Esophagus squamous epithelium (tissue), 5 donors: ENCODE data around the gene SLC24A3. TPM values are rescaled to one million over a fixed set of nuclear protein-coding genes. Genes with fewer than 3 reads are reported as not detected.

ENCODE experiments used
- DNase-seq: peaks from one replicate; lab custom pipeline; 2025; lab: John Stamatoyannopoulos, UW
- H3K27ac ChIP-seq, 4 donors: fragments of 200-600 bp; sonication (generic); one replicate each; pipeline ENCODE4 v1.5.1; 2016 to 2019; ENCODE audit warnings: mild to moderate bottlenecking in 1 of 4
- H3K27me3 ChIP-seq, 4 donors: fragments of 200-600 bp; sonication (generic); 1 replicate in 3 of 4; 2 replicates in 1 of 4; pipeline versions ENCODE4 v1.5.1 to v1.6.0; 2017 to 2021; ENCODE audit warnings: antibody characterized with exemption in 1 of 4
- H3K36me3 ChIP-seq, 3 donors: fragments of 200-600 bp; sonication (generic); one replicate each; pipeline ENCODE4 v1.5.1; 2016 to 2019
- H3K4me1 ChIP-seq, 3 donors: fragments of 200-600 bp; sonication (generic); one replicate each; pipeline ENCODE4 v1.5.1; 2017 to 2019
- H3K4me3 ChIP-seq, 4 donors: fragments of 200-600 bp; sonication (generic); 1 replicate in 3 of 4; 2 replicates in 1 of 4; pipeline ENCODE4 v1.5.1; 2016 to 2019; ENCODE audit warnings: mild to moderate bottlenecking in 2 of 4, moderate library complexity in 1 of 4
- H3K9me3 ChIP-seq, 3 donors: fragments of 200-600 bp; sonication (generic); one replicate each; pipeline ENCODE4 v1.5.1; 2016 to 2019
- POLR2A ChIP-seq, 4 donors: fragments of 450-650 bp; IDR thresholded peaks; one replicate each; pipeline ENCODE4 v1.6.1; 2017; ENCODE audit warnings: antibody characterized with exemption in 4 of 4, mild to moderate bottlenecking in 4 of 4, moderate library complexity in 3 of 4
- WGBS, 2 donors: methylation state at CpG; one replicate each; pipeline ENCODE4 v1.1.5; 2018; 5-methylcytosine and 5-hydroxymethylcytosine counted together
- intact Hi-C: fragments of 100-400 bp; cut with DNase I; formaldehyde crosslinking; loops from one replicate; pipeline ENCODE4 v1.15.0; 2022
- total RNA-seq, 4 donors: library from RNA; depleted of rRNA; stranded (reverse); fragments of >200 nt; gene quantifications; one replicate each; pipeline ENCODE4 v1.1.0, GENCODE V29; 2016
- TF ChIP-seq, protein P1 (sequence below), 6 experiments: fragments of 450-650 bp in 4 of 6; fragments of 200-600 bp in 2 of 6; sonication (generic) in 2 of 6; IDR thresholded peaks; one replicate each; pipeline ENCODE4 v1.5.1; 2016 to 2019; ENCODE audit warnings: antibody characterized with exemption in 6 of 6, mild to moderate bottlenecking in 4 of 6, moderate library complexity in 4 of 6
- donor health status: DM: yes; HTN: yes; CAD: no.

The SLC24A3 gene
- total RNA-seq, 4 donors from 2014 or later, result 3.0 to 8.2 (median 6.1) TPM

DNA sequence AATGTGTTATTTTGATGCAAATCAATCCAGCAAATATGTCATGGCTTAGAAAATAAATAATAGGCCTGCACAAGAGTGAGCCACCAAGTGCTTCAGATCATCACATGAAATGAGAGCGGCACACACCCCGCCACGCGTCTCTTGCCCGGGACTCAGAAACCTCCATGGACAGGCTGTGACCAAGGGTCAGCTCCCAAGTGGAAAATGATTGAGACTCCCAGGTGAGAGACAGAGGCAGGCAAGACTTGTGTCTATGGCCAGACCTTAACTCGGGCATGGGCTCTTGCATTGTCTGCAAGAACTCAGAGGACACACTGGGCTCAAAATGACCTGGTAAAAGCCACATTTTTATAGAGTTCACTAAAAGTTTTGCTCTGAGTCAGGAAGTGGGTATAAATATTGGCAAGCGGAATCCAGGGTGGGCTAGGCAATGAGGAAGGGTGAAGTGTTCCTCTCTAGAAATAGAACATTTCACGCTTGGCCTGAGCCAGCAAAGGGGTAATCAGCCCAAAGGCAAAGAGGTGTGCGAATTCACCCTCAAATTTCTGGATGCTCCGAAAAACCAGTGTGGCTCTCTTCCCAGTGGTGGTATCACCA lies 514.9 kb downstream of the SLC24A3 start:
- TF ChIP-seq POLR2A (IDR thresholded peaks at IDR 0.05), result no peak
- no peak for DNase-seq
- no peaks in the 10 kb centered on the region for H3K36me3 ChIP-seq
- intact Hi-C loops, result no loop called here
- 93 to 94% methylated on average over 9 to 10 of the region's 10 CpGs for WGBS, 2 donors
- no peak overlapping the region for H3K4me3 ChIP-seq
- H3K9me3 ChIP-seq, result no peaks in the 10 kb centered on the region
- H3K27ac ChIP-seq, result no peak overlapping the region
- peaks cover 0 to 10% (median 0%) of the 10 kb centered on the region in 3 donors for H3K4me1 ChIP-seq
- no peaks in the 10 kb centered on the region for H3K27me3 ChIP-seq

DNA sequence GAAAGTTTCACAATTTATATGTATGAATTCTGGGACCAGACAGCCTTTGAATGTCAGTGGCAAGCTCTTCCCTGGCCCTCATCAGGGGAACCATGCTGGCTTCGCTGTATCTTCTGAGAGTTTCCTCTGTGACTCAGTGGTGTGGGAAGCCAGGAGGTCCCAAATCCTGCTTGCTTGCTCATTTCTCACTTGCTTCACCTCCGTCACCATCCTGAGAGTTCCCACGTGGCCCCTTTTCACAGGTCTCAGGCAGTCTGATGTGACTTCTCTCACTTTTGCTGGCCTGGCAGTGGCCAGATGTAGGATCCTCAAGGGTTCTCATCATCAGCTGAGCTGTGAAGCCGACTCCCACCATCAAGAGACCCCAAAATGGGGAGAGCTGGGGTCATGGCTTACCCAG lies 517.2 kb downstream of the SLC24A3 start:
- 85 to 94% methylated on average over 3 to 4 of the region's 4 CpGs for WGBS, 2 donors
- no peak for DNase-seq
- no peak for TF ChIP-seq POLR2A (IDR thresholded peaks at IDR 0.05)
- TF ChIP-seq, protein P1, sequence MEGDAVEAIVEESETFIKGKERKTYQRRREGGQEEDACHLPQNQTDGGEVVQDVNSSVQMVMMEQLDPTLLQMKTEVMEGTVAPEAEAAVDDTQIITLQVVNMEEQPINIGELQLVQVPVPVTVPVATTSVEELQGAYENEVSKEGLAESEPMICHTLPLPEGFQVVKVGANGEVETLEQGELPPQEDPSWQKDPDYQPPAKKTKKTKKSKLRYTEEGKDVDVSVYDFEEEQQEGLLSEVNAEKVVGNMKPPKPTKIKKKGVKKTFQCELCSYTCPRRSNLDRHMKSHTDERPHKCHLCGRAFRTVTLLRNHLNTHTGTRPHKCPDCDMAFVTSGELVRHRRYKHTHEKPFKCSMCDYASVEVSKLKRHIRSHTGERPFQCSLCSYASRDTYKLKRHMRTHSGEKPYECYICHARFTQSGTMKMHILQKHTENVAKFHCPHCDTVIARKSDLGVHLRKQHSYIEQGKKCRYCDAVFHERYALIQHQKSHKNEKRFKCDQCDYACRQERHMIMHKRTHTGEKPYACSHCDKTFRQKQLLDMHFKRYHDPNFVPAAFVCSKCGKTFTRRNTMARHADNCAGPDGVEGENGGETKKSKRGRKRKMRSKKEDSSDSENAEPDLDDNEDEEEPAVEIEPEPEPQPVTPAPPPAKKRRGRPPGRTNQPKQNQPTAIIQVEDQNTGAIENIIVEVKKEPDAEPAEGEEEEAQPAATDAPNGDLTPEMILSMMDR (IDR thresholded peaks at IDR 0.05), result no peak
- Histone ChIP-seq H3K27me3 (no peaks in the 10 kb centered on the region), H3K27ac (no peak overlapping the region), H3K9me3 (no peaks in the 10 kb centered on the region), H3K4me3 (no peak overlapping the region), H3K4me1 (peaks cover 2 to 28% (median 3%) of the 10 kb centered on the region in 3 donors), H3K36me3 (no peaks in the 10 kb centered on the region)
- intact Hi-C loops, result no loop called here

DNA sequence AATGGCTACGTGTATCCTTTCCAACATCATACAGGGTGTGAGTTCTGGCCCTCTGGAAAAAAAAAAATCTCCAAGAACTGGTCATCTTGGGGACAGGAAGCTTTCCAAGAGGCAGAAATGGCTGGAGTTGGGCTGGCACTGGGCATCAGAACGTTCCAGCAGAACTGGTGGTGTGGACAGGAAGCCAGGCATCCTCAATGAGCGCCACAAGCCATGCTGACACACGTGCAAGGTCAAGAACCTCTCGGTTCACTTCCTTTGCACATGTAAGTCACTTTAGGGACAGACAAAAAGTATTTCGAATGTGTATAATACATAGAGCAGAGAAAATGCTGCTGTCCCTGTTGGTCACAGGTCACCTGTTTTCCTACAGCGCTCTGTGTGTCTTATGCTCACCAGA lies 518.3 kb downstream of the SLC24A3 start:
- Histone ChIP-seq H3K9me3 (no peaks in the 10 kb centered on the region), H3K36me3 (no peaks in the 10 kb centered on the region), H3K4me1 (peaks cover 10 to 38% (median 13%) of the 10 kb centered on the region in 3 donors), H3K27me3 (no peaks in the 10 kb centered on the region), H3K4me3 (no peak overlapping the region), H3K27ac (no peak overlapping the region)
- 54 to 75% methylated on average over 7 of the region's 7 CpGs for WGBS, 2 donors
- DNase-seq, result no peak
- intact Hi-C loops, result no loop called here
- TF ChIP-seq POLR2A (IDR thresholded peaks at IDR 0.05), result no peak
- TF ChIP-seq, protein P1 (IDR thresholded peaks at IDR 0.05), result no peak

DNA sequence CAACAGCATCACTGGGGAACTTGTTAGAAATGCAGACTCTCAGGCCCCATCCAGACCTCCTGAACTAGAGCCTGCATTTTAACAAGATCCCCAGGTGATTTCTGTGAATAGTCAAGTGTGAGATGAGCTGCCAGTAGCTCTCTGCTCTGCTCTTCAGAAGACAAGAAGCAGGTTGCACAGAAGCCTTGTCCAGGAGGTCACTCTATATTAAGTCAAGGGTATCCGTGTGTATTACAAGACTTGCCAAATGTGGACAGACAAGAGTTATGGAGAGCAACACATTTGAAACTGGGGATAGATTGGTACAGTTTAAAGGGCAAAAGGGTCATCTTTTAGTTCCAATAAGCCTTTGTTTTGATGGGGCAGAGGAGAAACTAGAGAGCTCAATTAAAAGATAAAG lies 522.4 kb downstream of the SLC24A3 start:
- 86 to 100% methylated on average over 1 of the region's 1 CpG for WGBS, 2 donors
- Histone ChIP-seq H3K36me3 (no peaks in the 10 kb centered on the region), H3K4me3 (no peak overlapping the region), H3K4me1 (peaks cover 18 to 68% (median 19%) of the 10 kb centered on the region in 3 donors), H3K27me3 (no peaks in the 10 kb centered on the region), H3K27ac (peak overlapping the region; percentile 34 to 90 (median 82)), H3K9me3 (no peaks in the 10 kb centered on the region)
- TF ChIP-seq POLR2A (IDR thresholded peaks at IDR 0.05), result no peak
- TF ChIP-seq, protein P1 (IDR thresholded peaks at IDR 0.05), result no peak
- intact Hi-C loops, result no loop called here
- DNase-seq, result no peak

DNA sequence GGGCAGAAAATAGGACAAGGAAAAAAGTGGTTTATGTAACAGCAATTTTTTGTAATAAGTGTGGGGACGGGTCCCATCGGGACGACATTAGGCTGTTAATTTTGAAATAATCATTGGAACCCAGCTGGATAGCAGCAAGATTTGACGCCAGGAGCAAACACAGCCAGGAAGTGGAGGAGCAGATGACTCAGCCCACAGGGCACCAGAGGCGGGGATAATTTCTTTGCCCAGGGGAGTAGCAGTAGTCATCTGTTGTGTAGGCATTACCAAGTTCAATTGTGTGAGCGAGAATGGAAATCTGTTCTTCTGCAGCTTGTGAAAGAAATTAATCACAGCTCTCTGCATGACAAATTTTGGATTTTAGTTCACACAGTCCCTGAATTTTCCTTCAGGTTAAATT lies 523.0 kb downstream of the SLC24A3 start:
- no peaks in the 10 kb centered on the region for H3K9me3 ChIP-seq
- TF ChIP-seq, protein P1 (IDR thresholded peaks at IDR 0.05), result no peak
- TF ChIP-seq POLR2A (IDR thresholded peaks at IDR 0.05), result no peak
- peak overlapping the region; percentile 76 to 90 (median 84) for H3K27ac ChIP-seq
- no peaks in the 10 kb centered on the region for H3K36me3 ChIP-seq
- peaks cover 18 to 68% (median 19%) of the 10 kb centered on the region in 3 donors for H3K4me1 ChIP-seq
- DNase-seq, result no peak
- H3K27me3 ChIP-seq, result no peaks in the 10 kb centered on the region
- intact Hi-C loops, result no loop called here
- H3K4me3 ChIP-seq, result no peak overlapping the region
- WGBS, 2 donors, result 4 to 10% methylated on average over 6 of the region's 6 CpGs
